Measurements from ENCODE around the gene SPDYA. TPM values are rescaled to one million over a fixed set of nuclear protein-coding genes. Genes with fewer than 3 reads are reported as not detected.

The SPDYA gene
- 0.28 TPM in 2 replicates for total RNA-seq

GRCh38 chr2:28810384-28811285, at the start of gene SPDYA:
TSS of gene SPDYA (plus strand) at chr2:28810834. CDS start at chr2:28816015, 5,181 bp downstream.

GRCh38 chr2:28870146-28870891, 59.7 kb downstream of the SPDYA start, which contains the start of gene TRMT61B:
TSS of gene TRMT61B (minus strand) at chr2:28870309. CDS start at chr2:28870277, 32 bp downstream.

DNA sequence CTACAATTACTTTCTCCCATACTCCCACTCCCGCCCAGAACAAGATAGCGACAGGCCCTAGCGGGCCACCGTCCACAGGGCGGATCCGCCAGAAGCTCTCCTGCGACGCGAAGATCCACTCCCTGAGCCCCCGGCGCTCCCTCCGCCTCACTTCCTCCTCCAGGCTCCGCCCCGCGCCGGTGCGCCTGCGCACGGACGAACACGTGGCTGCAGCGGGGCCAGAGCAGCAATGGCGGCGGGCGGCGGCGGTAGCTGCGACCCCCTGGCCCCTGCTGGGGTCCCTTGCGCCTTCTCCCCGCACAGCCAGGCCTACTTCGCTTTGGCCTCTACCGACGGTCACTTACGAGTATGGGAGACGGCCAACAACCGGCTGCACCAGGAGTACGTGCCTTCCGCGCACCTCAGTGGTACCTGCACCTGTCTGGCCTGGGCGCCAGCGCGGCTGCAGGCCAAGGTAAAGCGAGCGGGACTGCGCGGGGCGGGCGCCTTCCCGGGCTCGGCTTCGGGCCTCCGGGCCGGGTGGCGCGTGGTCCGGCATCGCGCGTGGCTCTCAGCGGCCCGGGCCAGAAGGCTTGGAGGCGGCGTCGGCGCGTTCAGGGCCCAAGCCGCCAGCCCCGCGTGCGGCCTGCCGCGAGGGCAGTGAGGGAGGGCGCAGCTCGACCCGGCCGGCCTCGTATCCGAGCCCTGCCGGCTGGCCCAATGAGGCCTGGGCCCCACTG, 84.0 kb downstream of the SPDYA start, which contains the start of gene WDR43:
Gene WDR43 (plus strand): TSS at position 198 of the 719 bp plus-strand sequence. CDS start 32 bp downstream, at position 230.

Other genes starting within 250 kb of the SPDYA start
- gene PPP1CB, start 59.0 kb upstream of the SPDYA start, total RNA-seq = 173 and 179 TPM in 2 replicates
- gene TRMT61B, start 59.5 kb downstream of the SPDYA start, total RNA-seq = 8.5 and 12.0 TPM in 2 replicates
- gene WDR43, start 83.8 kb downstream of the SPDYA start, total RNA-seq = 52.0 and 58.0 TPM in 2 replicates
- not detected in 2 replicates for gene TOGARAM2, start 170.5 kb downstream of the SPDYA start, total RNA-seq